Measurements from ENCODE around the gene LINGO1.

Gene LINGO1, protein sequence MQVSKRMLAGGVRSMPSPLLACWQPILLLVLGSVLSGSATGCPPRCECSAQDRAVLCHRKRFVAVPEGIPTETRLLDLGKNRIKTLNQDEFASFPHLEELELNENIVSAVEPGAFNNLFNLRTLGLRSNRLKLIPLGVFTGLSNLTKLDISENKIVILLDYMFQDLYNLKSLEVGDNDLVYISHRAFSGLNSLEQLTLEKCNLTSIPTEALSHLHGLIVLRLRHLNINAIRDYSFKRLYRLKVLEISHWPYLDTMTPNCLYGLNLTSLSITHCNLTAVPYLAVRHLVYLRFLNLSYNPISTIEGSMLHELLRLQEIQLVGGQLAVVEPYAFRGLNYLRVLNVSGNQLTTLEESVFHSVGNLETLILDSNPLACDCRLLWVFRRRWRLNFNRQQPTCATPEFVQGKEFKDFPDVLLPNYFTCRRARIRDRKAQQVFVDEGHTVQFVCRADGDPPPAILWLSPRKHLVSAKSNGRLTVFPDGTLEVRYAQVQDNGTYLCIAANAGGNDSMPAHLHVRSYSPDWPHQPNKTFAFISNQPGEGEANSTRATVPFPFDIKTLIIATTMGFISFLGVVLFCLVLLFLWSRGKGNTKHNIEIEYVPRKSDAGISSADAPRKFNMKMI
- total RNA-seq, result 0 to 0.72 (median 0) reads per million in 9 experiments

DNA sequence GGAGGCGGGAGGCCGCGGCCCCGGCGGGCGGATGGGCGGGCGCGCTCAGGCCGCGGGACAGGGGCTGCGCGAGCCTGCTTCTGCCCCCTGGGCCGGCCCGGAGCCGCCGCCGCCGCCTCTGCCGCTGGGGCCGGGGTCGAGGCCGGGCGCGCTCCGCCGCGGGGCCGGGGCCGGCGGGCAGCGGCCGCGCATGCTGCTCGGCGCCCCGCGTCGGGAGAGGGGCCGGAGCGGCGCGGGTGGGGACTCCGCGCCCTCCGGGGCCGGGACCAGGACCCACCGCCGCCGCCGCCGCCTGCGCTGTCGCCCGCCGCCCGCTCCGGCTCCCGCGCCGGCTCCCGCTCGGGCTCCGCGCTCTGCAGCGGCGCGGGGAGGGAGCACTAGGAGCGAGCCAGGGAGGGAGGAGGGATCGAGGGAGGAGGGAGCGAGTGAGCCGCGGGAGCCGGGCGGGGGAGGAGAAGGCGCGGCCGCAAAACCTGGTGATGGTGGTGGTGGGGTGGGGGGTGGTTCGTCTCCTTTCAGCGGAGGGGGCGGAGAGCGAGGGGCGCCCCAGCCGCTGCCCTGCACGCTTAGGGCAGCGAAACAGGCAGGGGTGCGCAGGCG, at the start of gene LINGO1:
LINGO1 (minus strand) TSS at position 379 of the 600 bp plus-strand sequence. CDS start 597 bp downstream, outside the sequence.
- Mint-ChIP-seq H3K9me3 (no peaks in the 10 kb centered on the region), H3K4me3 (peak within 1 kb of the TSS; percentile 59 to 71), H3K27me3 (peaks cover 46 to 75% of the 10 kb centered on the region in 2 donors), H3K27ac (no peak within 1 kb of the TSS), H3K4me1 (ENCODE audit: low read depth in 2 of 2) (peaks cover 8% of the 10 kb centered on the region in 2 donors), H3K36me3 (ENCODE audit: insufficient read depth) (no peaks in the 10 kb centered on the region)
- DNase-seq, result no peak
- no peak for ATAC-seq (replicated peaks)

GRCh38 chr15:77681362-77681761, 48.6 kb upstream of the LINGO1 start:
- ATAC-seq (replicated peaks), result no peak
- Mint-ChIP-seq H3K4me1 (ENCODE audit: low read depth in 2 of 2) (no peaks in the 10 kb centered on the region), H3K36me3 (ENCODE audit: insufficient read depth) (peaks cover 3% of the 10 kb centered on the region), H3K9me3 (no peaks in the 10 kb centered on the region), H3K4me3 (no peak overlapping the region), H3K27ac (no peak overlapping the region), H3K27me3 (peaks cover 37 to 79% of the 10 kb centered on the region in 2 donors)
- no peak for DNase-seq

GRCh38 chr15:77676569-77677375, 44.1 kb upstream of the LINGO1 start:
- Mint-ChIP-seq H3K27ac (no peak overlapping the region), H3K4me1 (ENCODE audit: low read depth in 2 of 2) (no peaks in the 10 kb centered on the region), H3K9me3 (no peaks in the 10 kb centered on the region), H3K27me3 (peaks cover 24 to 48% of the 10 kb centered on the region in 2 donors), H3K36me3 (ENCODE audit: insufficient read depth) (no peaks in the 10 kb centered on the region), H3K4me3 (no peak overlapping the region)
- ATAC-seq (replicated peaks), result no peak
- no peak for DNase-seq

DNA sequence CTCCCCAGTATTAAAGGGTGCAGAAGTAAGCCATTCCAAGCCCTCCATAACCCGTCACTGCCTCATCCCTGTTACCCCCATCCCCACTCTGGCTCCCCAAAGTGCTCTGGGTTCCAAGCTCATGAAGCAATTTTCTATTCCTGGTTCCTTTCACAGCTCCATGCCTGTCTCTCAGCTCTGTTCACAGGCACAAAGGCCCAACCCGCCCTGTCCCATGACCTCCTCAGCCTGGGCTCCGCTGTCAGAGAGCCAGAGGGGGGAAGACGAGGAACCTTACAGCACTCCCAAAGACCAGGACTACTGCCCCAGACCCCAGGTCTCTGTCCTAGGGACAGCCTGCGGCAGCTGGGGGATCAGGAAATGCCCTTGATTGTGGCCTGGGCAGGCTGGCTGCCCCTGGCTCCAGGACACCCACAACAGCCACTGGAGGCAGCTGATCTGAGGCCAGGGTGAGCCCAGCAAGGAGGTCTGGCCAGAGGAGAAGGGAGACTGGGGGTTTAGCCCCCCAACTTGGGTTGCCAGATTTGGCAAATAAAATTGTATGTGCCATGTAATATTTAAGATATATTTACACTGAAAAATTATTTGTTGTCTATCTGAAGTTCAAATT, 43.2 kb upstream of the LINGO1 start:
- Mint-ChIP-seq H3K4me1 (ENCODE audit: low read depth in 2 of 2) (no peaks in the 10 kb centered on the region), H3K27me3 (peaks cover 22 to 44% of the 10 kb centered on the region in 2 donors), H3K36me3 (ENCODE audit: insufficient read depth) (no peaks in the 10 kb centered on the region), H3K4me3 (no peak overlapping the region), H3K27ac (no peak overlapping the region), H3K9me3 (no peaks in the 10 kb centered on the region)
- ATAC-seq (replicated peaks), result no peak
- no peak for DNase-seq

DNA sequence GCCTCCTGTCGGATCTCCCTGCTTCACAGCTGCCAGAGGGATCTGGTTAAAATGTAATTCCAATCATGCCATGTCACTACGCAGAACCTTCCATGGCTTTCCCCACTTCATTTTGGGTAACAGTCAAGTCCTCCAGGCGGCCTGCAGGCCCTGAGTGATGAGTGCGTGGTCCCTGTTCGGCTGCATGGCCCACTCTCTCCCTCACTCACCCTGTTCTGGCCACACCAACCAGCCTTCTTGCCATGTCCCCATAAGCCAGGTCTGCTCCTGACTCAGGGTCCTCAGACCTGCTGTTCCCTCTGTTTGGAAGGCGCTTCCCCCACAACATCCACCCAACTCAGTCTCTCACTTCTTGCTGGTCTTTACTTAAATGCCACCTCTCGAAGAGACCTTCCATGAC, 41.6 kb upstream of the LINGO1 start:
- no peak for ATAC-seq (replicated peaks)
- Mint-ChIP-seq H3K27ac (no peak overlapping the region), H3K4me1 (ENCODE audit: low read depth in 2 of 2) (no peaks in the 10 kb centered on the region)

DNA sequence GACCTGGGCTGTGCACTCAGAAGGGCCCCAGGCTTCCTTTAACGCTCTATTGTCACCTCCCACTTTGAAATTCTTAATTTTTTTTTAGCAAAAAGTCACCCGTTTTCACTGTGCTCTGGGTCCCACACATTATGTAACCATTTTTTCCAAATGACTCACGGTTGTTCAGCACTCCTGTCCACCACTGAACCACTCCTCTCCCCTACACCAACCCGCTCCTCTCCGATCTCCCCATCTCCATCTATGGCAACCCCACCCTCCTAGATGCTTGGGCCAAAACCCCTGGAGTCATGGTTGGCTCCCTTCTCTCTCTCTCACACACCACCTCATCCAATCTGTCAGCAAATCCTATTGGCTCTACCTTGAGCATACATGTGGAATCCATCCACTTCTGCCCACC, 41.2 kb upstream of the LINGO1 start:
- Mint-ChIP-seq H3K36me3 (ENCODE audit: insufficient read depth) (no peaks in the 10 kb centered on the region), H3K27me3 (peaks cover 34 to 44% of the 10 kb centered on the region in 2 donors), H3K27ac (no peak overlapping the region), H3K4me3 (no peak overlapping the region), H3K9me3 (no peaks in the 10 kb centered on the region), H3K4me1 (ENCODE audit: low read depth in 2 of 2) (no peaks in the 10 kb centered on the region)
- DNase-seq (no peak), ATAC-seq (replicated peaks) (no peak)

More for the DNA sequence above, 41.6 kb upstream of the LINGO1 start:
- no peaks in the 10 kb centered on the region for H3K9me3 Mint-ChIP-seq
- no peaks in the 10 kb centered on the region for H3K36me3 Mint-ChIP-seq (ENCODE audit: insufficient read depth)
- H3K4me3 Mint-ChIP-seq, result no peak overlapping the region
- peaks cover 32 to 44% of the 10 kb centered on the region in 2 donors for H3K27me3 Mint-ChIP-seq
- DNase-seq, result no peak

DNA sequence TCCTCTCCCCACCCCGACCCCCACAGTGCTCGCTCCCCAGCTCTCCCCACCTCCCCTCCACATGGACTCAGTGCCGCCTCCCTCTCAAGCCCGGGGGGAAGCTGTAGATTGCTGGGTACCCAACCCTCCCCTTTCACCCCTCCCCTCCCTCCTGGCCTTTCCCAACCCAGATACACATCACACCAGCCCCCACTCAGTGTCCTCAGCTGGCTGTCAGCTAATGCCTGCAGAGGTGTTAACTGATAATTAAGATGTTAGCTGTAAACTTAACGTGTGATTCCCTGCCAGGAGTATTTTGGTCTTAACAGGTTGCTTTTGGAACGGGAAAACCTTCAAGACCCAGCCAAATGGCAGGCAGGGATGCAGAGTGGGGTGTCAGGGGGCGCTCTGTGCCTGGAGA, 39.4 kb upstream of the LINGO1 start:
- Mint-ChIP-seq H3K4me3 (no peak overlapping the region), H3K9me3 (no peaks in the 10 kb centered on the region), H3K36me3 (ENCODE audit: insufficient read depth) (no peaks in the 10 kb centered on the region), H3K27me3 (peaks cover 38 to 46% of the 10 kb centered on the region in 2 donors), H3K4me1 (ENCODE audit: low read depth in 2 of 2) (no peaks in the 10 kb centered on the region), H3K27ac (no peak overlapping the region)
- DNase-seq, result no peak
- no peak for ATAC-seq (replicated peaks)

DNA sequence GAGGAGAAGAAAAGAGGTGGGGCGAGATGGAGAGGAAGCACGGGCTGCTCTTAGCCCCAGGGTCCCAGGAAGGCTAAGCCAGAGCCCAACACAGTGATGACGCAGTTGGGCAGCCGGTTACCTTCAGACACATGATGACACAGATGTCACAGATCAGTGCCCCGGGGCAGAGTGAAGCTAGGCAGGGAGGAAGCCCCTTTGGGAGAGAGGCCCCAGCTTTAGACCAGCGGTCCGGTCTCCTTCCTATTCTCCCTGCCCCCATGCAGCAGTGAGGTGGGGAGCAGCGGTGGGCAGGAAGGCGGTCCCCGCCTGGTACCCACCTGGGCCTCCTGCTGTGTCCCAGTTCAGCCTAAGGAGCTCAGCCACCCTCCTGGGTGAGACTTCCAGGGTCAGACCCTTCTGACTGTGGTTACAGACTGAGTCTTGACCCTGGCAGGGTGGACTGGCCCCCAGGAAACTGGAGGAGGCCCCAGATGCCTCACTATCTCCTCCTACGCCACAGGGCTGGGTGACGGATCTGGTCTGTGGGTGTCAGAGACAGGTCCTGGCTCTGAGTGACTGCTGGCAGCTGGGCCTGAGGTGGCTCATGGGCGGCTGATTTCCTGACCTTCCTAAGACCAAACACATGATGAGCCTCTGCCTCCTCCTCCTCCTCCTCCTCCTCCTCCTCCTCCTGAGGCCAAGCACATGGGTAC, 38.8 kb upstream of the LINGO1 start:
- Mint-ChIP-seq H3K4me3 (no peak overlapping the region), H3K27ac (no peak overlapping the region), H3K27me3 (peaks cover 44 to 49% of the 10 kb centered on the region in 2 donors), H3K9me3 (no peaks in the 10 kb centered on the region), H3K4me1 (ENCODE audit: low read depth in 2 of 2) (no peaks in the 10 kb centered on the region), H3K36me3 (ENCODE audit: insufficient read depth) (no peaks in the 10 kb centered on the region)
- DNase-seq, result no peak
- no peak for ATAC-seq (replicated peaks)

DNA sequence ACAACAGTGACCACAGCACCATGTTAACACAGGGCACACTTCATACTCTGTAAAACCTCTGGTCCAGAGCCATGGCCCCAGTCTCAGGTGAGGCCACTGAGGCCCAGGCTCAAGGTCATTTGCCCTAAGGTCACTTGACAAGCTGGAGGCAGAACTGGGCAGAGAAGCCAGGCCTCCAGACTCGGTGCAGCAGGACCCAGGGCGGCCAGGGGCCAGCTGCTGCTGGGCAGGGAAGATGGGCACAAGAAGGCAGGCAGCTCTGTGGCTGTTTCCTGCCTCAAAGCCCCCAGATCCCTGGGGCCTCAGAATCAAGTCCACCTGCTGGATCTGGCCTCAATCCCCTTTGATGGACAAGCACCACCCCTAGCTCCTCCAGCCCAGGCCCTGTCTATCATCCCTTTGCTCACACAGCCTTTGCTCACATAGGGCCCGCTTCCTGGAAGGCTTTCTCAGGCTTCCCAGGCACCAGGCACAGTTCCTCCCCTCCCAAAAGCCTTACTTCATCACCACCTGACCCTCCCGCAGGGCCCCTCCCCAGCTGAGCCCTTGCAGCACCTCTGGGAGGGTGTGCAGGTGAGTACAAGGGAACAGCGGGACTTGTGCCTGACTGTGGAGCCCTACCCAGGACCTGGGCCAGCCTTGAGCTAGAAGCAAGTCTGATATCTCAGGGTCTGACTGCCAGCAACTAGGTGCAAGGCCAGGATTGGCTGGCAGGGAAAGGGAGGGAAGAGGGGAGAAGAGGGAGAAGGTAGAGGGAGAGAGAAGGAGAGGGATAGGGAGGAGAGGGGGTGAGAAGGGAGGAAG, 38.0 kb upstream of the LINGO1 start:
- ATAC-seq (replicated peaks) (no peak), DNase-seq (no peak)
- peaks cover 48 to 56% of the 10 kb centered on the region in 2 donors for H3K27me3 Mint-ChIP-seq
- H3K36me3 Mint-ChIP-seq (ENCODE audit: insufficient read depth), result no peaks in the 10 kb centered on the region
- no peak overlapping the region for H3K4me3 Mint-ChIP-seq
- H3K4me1 Mint-ChIP-seq (ENCODE audit: low read depth in 2 of 2), result no peaks in the 10 kb centered on the region
- H3K9me3 Mint-ChIP-seq, result no peaks in the 10 kb centered on the region
- no peak overlapping the region for H3K27ac Mint-ChIP-seq

DNA sequence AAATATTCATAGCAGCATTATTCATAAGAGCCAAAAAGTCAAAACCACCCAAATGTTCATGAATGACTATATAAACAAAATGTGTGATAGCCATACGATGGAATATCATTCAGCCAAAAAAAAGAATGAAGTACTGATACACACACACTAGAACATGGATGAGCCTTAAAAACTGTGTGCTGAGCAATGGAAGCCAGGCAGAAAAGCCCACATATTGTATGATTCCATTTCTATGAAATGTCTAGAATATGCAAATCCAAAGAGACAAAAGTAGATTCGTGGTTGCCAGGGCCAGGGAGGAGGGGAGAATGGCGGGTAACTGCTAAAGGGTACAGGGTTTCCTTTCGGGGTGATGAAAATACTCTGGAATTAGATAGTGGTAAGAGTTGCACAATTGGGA, 37.2 kb upstream of the LINGO1 start:
- no peak for ATAC-seq (replicated peaks)
- Mint-ChIP-seq H3K27me3 (peaks cover 46 to 62% of the 10 kb centered on the region in 2 donors), H3K4me3 (no peak overlapping the region), H3K27ac (no peak overlapping the region), H3K4me1 (ENCODE audit: low read depth in 2 of 2) (no peaks in the 10 kb centered on the region), H3K9me3 (no peaks in the 10 kb centered on the region), H3K36me3 (ENCODE audit: insufficient read depth) (no peaks in the 10 kb centered on the region)
- DNase-seq, result no peak

GRCh38 chr15:77667338-77668234, 34.9 kb upstream of the LINGO1 start:
- H3K9me3 Mint-ChIP-seq, result no peaks in the 10 kb centered on the region

More at GRCh38 chr15:77667338-77668234, 34.9 kb upstream of the LINGO1 start:
- Mint-ChIP-seq H3K4me3 (no peak overlapping the region), H3K27ac (no peak overlapping the region), H3K36me3 (ENCODE audit: insufficient read depth) (no peaks in the 10 kb centered on the region), H3K27me3 (peaks cover 46 to 84% of the 10 kb centered on the region in 2 donors), H3K4me1 (ENCODE audit: low read depth in 2 of 2) (no peaks in the 10 kb centered on the region)
- no peak for ATAC-seq (replicated peaks)
- no peak for DNase-seq
